Measurements from ENCODE around the gene SMARCD1. TPM values are rescaled to one million over a fixed set of nuclear protein-coding genes. Genes with fewer than 3 reads are reported as not detected.

Gene SMARCD1
- total RNA-seq, 1 donor from 2014 or later, result 66.3 TPM

DNA sequence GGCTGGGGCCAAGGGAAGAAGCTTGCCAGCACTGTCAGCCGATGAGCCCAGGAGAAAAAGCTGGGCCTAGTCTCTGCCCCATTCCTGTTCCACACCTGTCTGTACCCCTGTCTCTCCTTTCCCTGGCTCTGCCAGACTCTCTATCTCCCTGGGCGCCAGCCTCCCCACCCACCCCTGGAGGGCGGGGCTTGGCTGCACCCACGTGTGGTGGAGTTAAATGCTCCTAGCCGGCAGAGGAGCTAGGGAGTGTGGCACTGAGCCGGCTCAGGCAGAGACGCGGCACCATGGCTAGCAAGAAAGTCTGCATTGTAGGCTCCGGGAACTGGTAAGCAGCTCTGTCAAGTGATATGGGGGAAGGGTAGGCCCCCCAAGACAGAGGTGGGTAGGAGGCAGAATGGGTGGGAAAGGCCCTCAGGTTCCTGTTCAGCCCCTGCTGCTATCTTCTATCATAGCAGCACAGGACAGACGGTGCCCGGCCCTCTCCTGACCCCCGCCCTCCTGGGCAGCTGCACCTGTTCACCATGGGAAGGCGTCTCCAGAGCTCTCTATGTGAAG, 18.7 kb downstream of the SMARCD1 start, which contains the start of gene GPD1:
Gene GPD1 (plus strand): TSS at position 242 of the 555 bp plus-strand sequence. CDS start 43 bp downstream, at position 285.
- DNase-seq (ENCODE audit: low read depth, low spot score), result no peak

DNA sequence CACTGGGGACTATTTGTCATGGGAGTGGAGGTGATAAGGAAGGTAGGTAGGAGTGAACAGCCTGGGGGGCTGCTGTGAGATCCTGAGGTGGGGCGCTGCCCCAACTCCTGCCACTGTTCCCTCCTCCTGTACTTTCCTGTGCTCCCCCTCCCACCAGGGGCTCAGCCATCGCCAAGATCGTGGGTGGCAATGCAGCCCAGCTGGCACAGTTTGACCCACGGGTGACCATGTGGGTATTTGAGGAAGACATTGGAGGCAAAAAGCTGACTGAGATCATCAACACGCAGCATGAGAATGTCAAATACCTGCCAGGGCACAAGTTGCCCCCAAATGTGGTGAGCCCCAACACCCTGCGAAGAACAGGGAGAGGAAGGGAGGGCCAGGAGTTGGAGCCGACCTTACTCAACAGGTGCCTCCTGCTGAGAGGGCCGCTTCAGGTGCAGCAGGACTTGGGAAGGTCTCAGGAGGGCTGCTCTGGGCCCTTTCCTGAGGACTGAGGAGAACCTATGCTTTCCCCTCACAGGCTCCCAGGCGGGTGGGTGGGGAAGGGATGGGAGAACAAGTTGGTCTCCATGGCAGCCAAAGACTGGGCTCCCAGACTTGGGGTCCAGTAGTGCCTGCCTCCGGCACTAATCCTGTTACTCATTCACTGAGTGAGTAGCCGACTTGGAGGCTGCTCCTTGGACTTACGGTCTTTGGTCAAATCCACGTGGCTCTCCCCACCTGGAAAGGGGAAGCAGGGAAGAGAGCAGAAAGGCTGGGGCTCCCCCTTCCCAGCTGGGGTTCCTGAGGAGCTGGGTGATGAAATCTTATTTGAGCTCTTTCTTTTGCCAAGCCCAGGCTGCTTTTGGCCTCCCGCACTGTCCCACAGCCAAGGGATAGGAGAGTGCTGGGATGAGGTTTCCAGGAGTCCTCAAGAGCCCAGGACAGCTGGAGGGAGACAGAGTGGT, 19.6 kb downstream of the SMARCD1 start:
- no peak for DNase-seq (ENCODE audit: low read depth, low spot score)

DNA sequence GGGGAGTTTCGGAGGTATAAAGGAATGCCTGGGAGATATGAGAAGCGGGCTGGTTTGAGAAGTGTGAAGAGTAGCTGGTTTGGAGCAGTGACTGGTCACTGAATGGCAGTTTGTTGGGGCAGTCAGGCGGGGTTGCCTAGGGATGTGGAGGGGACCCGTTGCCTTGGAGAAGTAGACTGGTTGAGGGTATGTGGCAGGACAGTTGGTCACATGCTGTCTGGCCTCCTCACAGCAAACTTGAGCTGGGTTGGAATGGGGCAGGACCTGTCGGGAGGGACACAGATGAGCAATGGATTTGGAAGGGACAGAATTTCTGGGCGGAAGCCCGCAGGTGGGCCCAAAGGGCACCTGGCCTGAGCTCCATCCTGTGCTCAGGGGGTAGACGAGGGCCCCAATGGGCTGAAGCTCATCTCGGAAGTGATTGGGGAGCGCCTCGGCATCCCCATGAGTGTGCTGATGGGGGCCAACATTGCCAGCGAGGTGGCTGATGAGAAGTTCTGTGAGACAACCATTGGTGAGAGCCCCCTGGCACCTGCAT, 20.8 kb downstream of the SMARCD1 start:
- DNase-seq (ENCODE audit: low read depth, low spot score), result no peak

DNA sequence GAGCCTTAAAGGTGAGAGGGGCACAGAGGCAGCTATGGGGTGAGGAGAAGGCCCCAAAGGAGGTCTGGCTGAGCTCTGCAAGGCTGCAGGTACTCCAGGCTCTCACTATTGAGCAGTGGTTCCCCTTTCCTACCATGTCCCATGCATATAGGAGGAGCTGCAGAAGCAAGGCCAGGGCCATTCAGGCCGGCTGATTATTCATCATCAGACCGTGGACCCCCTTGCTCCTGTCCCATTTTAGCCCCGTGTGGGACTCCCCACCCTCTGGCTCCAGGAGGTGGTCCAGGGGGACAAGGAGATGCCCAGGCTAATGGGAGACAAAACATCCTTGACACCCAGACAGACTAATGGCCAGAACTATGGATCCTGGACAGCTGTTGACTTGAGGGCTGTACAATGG, 21.8 kb downstream of the SMARCD1 start:
- DNase-seq (ENCODE audit: low read depth, low spot score), result no peak

DNA sequence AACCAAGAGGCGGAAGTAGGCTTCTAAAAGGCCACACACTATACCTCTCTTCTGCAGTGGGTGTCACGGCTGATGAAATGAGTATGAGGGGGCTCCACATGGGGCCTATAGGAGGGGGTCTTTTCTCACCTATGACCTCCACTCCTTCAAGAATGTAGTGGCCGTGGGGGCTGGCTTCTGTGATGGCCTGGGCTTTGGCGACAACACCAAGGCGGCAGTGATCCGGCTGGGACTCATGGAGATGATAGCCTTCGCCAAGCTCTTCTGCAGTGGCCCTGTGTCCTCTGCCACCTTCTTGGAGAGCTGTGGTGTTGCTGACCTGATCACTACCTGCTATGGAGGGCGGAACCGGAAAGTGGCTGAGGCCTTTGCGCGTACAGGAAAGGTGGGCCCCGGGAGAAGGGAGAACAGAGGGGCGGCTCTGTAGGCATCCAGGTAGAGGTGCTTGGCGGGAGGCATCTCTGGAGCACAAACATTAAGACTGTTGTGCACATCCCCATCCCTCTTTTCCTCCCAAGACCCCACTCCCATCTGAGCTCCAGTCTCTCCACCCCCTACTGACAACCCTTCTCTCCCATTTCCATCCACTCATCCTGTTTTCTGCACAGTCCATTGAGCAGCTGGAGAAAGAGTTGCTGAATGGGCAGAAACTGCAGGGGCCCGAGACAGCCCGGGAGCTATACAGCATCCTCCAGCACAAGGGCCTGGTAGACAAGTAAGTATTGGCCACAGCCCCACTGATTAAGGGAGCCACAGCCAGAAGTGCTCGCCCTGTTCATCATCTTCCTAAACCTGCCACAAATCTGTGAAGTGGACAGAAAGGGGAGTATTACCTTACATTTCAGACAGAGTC, 22.5 kb downstream of the SMARCD1 start:
- DNase-seq (ENCODE audit: low read depth, low spot score), result no peak

DNA sequence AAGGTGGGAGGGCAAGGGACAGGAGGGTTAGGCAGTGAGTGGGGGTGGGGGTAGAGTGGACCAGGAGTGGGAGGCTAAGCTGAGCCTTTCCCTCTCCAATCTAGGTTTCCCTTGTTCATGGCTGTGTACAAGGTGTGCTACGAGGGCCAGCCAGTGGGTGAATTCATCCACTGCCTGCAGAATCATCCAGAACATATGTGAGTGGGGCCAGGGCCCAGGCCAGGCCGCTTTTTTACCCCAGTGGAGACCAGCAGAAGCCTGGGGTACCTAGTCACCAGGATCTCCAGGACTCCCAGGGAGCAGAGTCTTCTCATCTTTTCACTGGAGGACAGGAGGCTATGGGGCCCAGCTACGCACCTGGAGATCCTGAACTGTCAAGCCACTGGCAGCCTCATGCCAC, 24.2 kb downstream of the SMARCD1 start:
- no peak for DNase-seq (ENCODE audit: low read depth, low spot score)

DNA sequence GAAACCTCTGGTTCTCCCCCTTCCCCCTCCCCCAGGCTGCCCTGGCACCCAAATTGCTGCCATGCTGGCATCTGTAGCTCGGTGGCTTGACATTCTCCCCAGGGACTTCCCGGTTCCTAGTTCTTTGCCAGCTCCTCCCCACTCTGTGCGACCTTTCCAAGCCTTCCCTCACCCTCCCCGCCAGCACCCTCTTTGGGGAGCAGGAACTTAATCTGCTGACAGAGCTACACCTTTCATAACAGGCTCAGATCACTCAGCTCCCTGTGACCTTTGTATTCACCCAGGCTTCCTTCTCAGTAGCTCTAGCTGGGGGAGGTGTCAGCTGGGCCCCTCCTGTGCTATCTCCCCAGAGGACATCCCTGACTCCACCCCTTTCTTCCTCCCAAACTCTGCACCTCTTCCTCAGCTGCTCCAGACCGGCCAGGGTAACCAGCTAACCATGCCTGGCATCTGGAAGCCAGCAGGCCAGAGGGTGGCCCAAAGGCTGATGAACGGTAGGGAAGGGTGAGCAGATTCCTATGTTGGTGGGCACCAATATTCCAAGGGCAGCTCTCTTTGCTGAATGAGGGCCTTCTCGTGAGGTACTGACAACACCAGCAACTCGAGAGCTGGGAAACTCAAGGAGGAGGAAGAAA, 25.1 kb downstream of the SMARCD1 start:
- no peak for DNase-seq (ENCODE audit: low read depth, low spot score)

DNA sequence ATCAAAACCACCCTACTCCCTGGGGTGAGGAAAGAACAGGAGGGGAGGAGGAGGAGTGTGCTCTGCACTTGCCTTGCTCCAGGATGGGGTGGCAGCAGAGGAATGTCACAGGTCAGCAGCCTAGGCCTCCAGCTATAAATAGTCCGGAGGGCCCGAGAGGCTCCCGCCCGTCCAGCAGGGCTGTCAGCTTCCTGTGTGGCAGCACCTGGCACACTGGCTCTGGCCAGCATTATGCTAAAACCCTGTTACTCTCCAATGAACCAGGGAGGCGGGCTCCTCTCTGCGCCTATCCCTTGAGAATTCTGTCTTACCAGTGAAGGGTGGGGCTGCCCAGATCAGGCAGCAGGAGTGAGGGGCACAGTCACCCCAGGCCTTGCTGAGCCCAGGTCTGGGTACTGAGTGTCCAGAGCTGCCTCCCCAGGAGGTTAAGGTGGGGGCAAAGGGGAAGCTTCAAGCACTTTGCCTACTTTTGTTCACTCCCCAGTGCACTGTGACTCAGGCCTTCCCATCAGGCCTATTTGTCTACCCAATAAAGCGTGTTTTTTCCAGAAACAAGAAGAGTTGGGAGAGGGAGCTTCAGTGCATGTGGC, 25.7 kb downstream of the SMARCD1 start:
- DNase-seq (ENCODE audit: low read depth, low spot score), result no peak

DNA sequence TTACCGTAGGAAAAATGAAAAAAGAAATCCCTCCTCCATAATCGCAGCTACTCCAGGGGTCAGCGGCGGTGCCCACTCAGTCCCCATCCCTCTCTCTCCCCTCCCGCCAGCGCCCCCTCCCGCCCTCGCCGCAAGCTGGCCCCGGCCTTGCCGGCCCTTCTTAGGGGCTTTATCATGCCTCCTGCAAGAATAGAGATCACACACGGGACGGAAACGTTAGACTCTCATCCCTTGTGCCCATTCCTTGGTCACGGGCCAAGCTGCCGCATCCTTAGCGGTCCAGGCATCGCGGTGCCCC, 26.2 kb downstream of the SMARCD1 start:
- DNase-seq (ENCODE audit: low read depth, low spot score), result no peak

DNA sequence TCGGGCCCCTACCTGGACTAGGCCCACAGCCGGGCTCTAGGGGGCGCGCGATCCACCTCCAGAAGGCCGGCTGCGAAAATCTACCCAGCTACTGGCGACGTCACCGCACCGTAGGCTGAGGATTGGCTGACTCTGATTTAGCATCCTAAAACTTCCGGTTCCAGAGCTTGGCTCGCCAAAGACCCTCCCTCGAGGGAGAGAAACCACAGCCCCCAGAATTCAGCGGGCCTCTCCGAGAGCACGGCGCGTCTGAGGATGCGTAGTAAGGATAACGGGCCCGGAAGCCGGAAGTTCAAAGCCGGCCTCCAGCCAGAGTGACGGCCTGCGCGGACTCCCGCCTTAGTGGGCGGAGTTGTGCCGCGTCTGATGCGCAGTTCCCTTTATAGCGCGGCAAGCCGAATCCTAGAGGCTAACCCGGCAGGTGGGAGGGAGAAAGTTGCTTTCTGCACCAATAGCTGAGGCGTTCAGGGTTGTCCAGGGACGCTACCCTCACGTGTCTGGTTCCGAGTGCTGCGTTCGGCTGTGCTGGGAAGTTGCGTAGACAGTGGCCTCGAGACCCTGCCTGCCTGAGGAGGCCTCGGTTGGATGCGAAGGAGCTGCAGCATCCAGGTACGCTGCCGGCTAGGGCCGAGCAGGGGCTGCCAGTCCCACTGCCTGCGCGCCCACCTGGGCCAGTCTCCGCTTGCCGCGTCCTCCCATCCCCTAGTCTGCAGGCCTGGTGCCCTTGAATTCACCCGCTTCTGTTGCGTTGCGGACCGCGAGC, 26.7 kb downstream of the SMARCD1 start, which contains the start of gene COX14:
Gene COX14 (plus strand): TSS at position 544 of the 763 bp plus-strand sequence. CDS start 7,808 bp downstream, outside the sequence.
- DNase-seq (ENCODE audit: low read depth, low spot score), result peak; percentile 98

DNA sequence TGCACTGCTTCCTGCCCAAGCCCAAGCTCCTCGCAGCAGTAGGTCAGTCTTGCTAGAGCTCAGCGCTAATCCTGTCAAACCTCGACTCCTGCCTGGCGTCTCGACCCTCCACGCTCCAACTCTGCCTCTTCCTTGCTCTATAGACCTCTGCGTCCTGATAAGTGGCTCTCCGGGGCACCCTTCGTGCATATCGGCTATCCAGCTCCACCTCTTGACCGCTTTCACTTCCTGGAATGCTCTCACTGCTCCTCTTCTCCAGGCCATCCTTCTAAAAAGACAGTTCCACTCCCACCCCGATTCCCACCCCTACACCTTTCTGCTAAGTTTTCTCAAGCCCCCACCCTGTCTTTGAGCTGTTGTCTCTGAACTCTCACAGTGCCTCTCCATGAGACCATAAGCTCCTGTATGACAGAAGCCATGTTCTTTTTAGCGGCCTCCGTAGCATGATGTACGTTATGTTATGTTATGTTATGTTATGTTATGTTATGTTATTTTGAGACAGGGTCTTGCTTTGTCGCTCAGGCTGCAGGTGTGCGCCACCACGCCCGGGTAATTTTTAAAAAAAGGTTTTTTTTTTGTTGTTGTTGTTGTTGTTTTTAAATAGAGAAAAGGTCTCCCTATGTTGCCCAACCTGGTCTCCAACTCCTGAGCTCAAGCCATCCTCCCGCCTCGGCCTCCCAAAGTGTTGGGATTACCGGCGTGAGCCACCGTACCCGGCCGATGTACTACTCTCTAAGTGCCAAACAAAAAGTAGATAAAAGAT, 27.5 kb downstream of the SMARCD1 start:
- DNase-seq (ENCODE audit: low read depth, low spot score), result no peak

DNA sequence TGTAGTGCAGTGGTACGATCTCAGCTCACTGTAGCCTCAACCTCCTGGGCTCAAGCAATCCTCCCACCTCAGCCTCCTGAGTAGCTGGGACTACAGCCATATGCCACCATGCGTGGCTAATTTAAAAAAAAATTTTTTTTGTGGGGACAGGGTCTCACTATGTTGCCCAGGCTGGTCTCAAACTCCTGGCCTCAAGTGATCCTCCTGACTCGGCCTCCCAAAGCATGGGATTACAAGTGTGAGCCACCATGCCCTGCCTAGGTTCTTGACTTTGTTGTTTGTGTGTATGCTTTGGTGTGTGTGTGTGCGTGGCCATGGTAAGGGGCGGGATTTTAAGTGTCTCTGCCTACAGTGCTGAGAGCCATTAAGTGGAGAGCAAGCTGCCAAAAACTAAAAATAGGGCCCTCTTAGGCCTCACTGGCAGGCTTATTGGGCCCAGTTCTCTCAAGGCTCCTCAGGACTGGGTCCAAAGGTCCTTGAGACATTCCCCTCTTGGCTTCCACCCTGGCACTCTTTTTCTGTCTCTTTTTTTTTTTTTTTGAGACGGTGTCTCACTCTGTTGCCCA, 32.0 kb downstream of the SMARCD1 start:
- DNase-seq (ENCODE audit: low read depth, low spot score), result no peak

DNA sequence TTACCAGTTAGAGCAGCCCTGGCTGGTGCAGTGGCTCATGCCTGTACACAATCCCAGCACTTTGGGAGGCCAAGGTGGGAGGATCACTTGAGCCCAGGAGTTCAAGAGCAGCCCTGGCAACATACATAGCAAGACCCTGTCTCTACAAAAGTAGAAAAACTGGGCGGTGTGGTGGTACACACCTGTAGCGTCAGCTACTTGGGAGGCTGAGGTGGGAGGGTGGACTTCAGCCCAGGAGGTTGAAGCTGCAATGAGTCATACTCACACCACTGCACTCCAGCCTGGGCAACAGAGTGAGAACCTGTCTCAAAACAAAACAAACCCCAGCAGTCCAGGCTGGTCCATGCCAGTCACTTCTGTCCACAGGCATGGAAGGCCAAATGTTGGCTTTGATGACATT, 34.2 kb downstream of the SMARCD1 start:
- no peak for DNase-seq (ENCODE audit: low read depth, low spot score)

DNA sequence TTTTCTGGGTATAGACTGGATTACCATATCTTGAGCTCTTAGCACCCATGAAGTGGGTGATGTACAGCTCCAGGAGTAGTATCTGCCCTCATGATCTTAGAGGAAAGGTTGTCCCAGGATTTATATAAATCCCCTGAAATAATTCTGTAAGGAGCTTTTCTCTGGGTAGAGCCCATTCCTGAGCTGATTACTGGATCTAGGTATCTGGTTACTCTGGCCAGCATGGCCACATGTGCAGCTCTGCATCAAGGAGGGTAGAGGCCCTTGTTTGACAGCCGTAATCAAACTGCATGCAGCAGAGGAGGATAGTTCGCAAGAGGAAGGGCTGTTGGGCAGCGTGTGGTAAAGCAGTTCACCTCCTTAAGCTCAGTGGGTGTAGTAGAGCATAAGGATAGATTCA, 35.4 kb downstream of the SMARCD1 start:
- no peak for DNase-seq (ENCODE audit: low read depth, low spot score)

DNA sequence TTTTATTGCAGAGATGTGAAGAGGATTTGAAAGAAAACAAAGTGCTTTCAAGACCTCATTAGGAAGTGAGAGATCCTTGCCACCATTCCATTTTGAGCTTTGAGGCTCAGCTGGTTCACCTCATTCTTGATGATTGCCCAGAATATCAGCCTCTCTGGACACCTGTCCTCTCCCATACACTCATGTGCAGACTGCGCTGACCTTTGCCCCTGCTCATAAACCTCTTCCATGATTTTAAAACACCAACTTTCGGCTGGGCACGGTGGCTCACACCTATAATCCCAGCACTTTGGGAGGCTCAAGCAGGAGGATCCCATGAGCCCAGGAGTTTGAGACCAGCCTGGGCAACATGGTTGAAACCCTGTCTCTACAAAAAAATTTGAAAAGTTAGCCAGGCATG, 35.8 kb downstream of the SMARCD1 start:
- DNase-seq (ENCODE audit: low read depth, low spot score), result no peak

DNA sequence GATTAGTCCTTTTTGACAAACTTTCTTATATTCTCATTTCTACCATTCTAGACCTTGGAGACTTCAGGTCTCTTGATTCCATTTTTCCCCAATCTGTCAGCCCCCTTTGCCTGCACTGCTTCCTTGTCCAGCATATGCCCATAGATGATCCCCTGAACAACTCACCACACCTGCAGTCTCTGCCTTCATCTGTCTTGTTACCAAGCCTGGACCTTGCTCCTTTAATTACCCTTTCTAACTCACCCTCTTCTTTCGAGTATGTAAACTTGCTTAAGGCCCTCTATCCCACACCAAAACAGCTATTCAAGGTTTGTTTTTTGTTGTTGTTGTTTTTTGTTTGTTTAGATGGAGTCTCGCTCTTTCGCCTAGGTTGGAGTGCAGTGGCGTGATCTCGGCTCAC, 36.5 kb downstream of the SMARCD1 start:
- no peak for DNase-seq (ENCODE audit: low read depth, low spot score)

DNA sequence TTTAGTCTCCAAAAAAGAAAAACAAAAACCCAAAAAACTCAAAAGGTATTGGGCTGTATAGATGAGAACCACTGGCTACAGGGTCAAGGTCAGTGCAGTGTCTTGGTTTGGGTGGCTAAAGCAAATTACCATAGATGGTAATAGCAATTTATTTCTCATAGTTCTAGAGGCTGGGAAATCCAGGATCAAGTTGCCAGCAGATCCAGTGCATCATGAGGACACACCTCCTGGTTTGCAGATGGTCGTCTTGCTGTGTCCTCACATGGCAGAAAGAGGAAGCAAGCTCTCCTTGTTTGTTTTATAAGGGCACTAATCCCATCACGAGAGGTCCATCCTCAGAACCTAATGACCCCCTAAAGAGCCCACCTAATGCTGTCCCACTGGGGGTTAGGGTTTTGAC, 38.1 kb downstream of the SMARCD1 start:
- DNase-seq (ENCODE audit: low read depth, low spot score), result no peak

DNA sequence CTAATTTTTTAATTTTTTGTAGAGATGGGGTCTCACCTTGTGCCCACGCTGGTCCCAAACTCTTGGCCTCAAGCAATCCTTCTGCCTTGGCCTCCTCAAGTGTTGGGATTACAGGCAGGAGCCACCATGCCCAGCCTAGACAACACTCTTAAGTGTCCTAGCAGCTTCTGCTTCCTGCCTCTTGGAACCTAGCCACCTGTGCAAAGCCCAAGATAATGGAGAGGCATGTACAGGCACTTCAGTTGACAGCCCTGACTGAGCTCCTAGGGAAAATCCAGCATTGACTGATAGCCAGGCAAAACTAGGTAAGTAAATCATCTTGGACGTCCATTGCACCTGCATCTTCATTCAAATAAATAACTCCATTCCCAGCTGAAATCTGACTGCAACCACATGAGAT, 42.4 kb downstream of the SMARCD1 start:
- no peak for DNase-seq (ENCODE audit: low read depth, low spot score)

DNA sequence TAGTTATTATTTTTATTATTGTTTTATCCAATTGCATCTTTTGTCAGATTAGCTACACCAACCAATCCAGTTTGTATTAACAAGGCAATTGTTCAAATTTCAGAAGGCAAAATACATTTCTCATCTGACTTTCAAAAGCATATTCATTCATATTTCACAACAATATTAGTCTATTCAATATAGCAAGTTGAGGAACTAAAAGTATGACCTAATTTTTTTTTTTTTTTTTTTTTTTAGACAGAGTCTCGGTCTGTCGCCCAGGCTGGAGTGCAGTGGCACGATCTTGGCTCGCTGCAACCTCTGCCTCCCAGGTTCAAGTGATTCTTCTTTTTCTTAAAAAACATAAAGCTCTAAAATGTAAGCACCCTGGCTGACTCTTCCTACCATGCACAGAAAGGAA, 44.1 kb downstream of the SMARCD1 start:
- no peak for DNase-seq (ENCODE audit: low read depth, low spot score)

Measured in pulmonary artery endothelial cell (primary cell).